Transverse colon (tissue), 4 donors: ENCODE data around the gene MICAL2. TPM values are rescaled to one million over a fixed set of nuclear protein-coding genes. Genes with fewer than 3 reads are reported as not detected.

Experiments used
- DNase-seq: peaks from one replicate; pipeline ENCODE4 v3.0.0-alpha.2; 2019
- H3K27ac ChIP-seq, 4 donors: fragments of 200-600 bp; sonication (generic); 2 replicates each; pipeline ENCODE4 v1.5.1; 2016 to 2018; ENCODE audit warnings: inconsistent platforms in 4 of 4
- H3K27me3 ChIP-seq: fragments of 200-600 bp; sonication (generic); 2 replicates; pipeline ENCODE4 v1.5.1; 2017; ENCODE audit warnings: inconsistent platforms
- H3K36me3 ChIP-seq, 4 donors: fragments of 200-600 bp; sonication (generic); 2 replicates each; pipeline ENCODE4 v1.5.1; 2017 to 2019; ENCODE audit warnings: inconsistent platforms in 4 of 4
- H3K4me1 ChIP-seq, 4 donors: fragments of 200-600 bp; sonication (generic); 2 replicates each; pipeline ENCODE4 v1.5.1; 2017 to 2020; ENCODE audit warnings: inconsistent platforms in 4 of 4
- H3K4me3 ChIP-seq, 4 donors: fragments of 200-600 bp; sonication (generic); 1 replicate in 1 of 4; 2 replicates in 3 of 4; pipeline versions ENCODE4 v1.5.1 to v1.6.1; 2017 to 2019; ENCODE audit warnings: inconsistent platforms in 4 of 4
- H3K9me3 ChIP-seq, 2 donors: fragments of 200-600 bp; sonication (generic); 2 replicates each; pipeline ENCODE4 v1.5.1; 2017 to 2019; ENCODE audit warnings: inconsistent platforms in 2 of 2
- CTCF ChIP-seq, 5 experiments: fragments of 200-600 bp in 3 of 5; fragments of 450-650 bp in 2 of 5; sonication (generic) in 3 of 5; IDR thresholded peaks; 1 replicate in 2 of 5; 2 replicates in 3 of 5; pipeline ENCODE4 v1.5.1; 2016 to 2017; ENCODE audit warnings: antibody characterized with exemption in 5 of 5, inconsistent platforms in 3 of 5, mild to moderate bottlenecking in 2 of 5, moderate library complexity in 1 of 5
- EP300 ChIP-seq: sonication (generic); formaldehyde crosslinking; IDR thresholded peaks from one replicate; pipeline ENCODE4 v1.6.1; 2017; ENCODE audit warnings: antibody characterized with exemption, low read depth
- POLR2A ChIP-seq: fragments of 450-650 bp; IDR thresholded peaks from one replicate; pipeline ENCODE4 v1.6.1; 2016; ENCODE audit warnings: antibody characterized with exemption, mild to moderate bottlenecking, moderate library complexity
- POLR2AphosphoS5 ChIP-seq, 3 donors: sonication (generic); formaldehyde crosslinking; IDR thresholded peaks; one replicate each; pipeline ENCODE4 v1.6.1; 2016; ENCODE audit warnings: antibody characterized with exemption in 3 of 3
- WGBS, 2 donors: methylation state at CpG; one replicate each; pipeline ENCODE4 v1.1.5; 2018; ENCODE audit warnings: low coverage in 1 of 2; 5-methylcytosine and 5-hydroxymethylcytosine counted together
- in situ Hi-C, 4 donors: fragments of 200-750 bp; cut with MboI; loops; one replicate each; pipeline versions ENCODE4 v1.15.0 to v1.15.1; 2017; ENCODE audit warnings: low sequenced_read_pairs in 3 of 4, low pct_ligation_motif_present in 1 of 4, low pct_unique_long_range_greater_than_20kb in 1 of 4
- intact Hi-C: fragments of 100-400 bp; cut with DNase I; formaldehyde crosslinking; loops from one replicate; pipeline ENCODE4 v1.15.1; 2023; ENCODE audit warnings: low total_unique reads
- total RNA-seq, 4 donors: library from RNA; depleted of rRNA; stranded (reverse); fragments of >200 nt; gene quantifications; one replicate each; pipeline ENCODE4 v1.1.0, GENCODE V29; 2016

MICAL2 gene
- total RNA-seq, 4 donors from 2014 or later, result 309 to 483 (median 316) TPM

DNA sequence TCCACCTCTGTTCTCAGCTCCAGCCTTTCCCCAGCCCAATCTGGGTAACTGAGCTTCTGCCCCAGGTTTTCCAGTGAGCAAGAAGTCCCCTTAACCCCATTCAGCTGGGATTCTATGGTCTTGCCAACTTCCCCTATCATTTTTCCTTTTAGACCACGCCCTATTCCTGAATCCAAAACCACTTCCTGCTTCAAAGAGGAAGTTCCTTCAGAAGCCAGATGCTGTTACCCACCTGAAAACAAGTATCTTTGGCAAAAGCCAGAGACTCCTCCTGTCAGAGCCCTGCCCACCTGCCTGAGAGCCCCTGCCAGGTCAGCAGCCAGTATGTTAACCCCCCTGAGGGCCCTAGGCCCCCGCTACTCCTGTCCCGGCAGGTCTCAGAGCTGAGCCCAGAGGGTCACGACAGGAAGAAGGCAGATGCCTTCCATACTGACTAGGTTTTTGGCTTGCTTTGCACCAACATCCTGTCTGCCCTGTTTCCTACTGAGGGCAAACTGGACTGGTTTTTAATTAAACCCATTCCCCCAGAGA, 20.3 kb upstream of the MICAL2 start:
- no peak overlapping the region for H3K4me3 ChIP-seq
- intact Hi-C loops (no loop called here), in situ Hi-C loops (no loop called here)
- H3K9me3 ChIP-seq, result no peaks in the 10 kb centered on the region
- peak overlapping the region; percentile 86 to 94 (median 92) for H3K27ac ChIP-seq
- DNase-seq, result no peak
- 43% methylated on average over 4 of the region's 4 CpGs; no CpG with 5 or more reads in 1 of the 2 donors for WGBS, 2 donors
- TF ChIP-seq CTCF (IDR thresholded peaks at IDR 0.05), result no peak
- TF ChIP-seq POLR2AphosphoS5 (IDR thresholded peaks at IDR 0.05), result no peak
- no peak for TF ChIP-seq EP300
- no peak for TF ChIP-seq POLR2A
- peaks cover 62 to 96% (median 83%) of the 10 kb centered on the region in 4 donors for H3K4me1 ChIP-seq
- no peaks in the 10 kb centered on the region for H3K36me3 ChIP-seq
- H3K27me3 ChIP-seq, result no peaks in the 10 kb centered on the region

- Histone ChIP-seq H3K27me3 (no peaks in the 10 kb centered on the region), H3K27ac (peak overlapping the region; percentile 86 to 94 (median 92)), H3K4me1 (peaks cover 59 to 94% (median 81%) of the 10 kb centered on the region in 4 donors), H3K36me3 (no peaks in the 10 kb centered on the region), H3K4me3 (no peak overlapping the region), H3K9me3 (no peaks in the 10 kb centered on the region)
- in situ Hi-C loops (no loop called here), intact Hi-C loops (no loop called here)
- DNase-seq, result peak; percentile 89
- TF ChIP-seq POLR2A (peak; percentile 69), CTCF (IDR thresholded peaks at IDR 0.05) (no peak), EP300 (peak; percentile 83), POLR2AphosphoS5 (IDR thresholded peaks at IDR 0.05) (peak in 2 of 3 donors; percentile 72 to 80)
- WGBS, 2 donors, result 42 to 61% methylated on average over 3 to 4 of the region's 4 CpGs
These were observed 19.6 kb upstream of the MICAL2 start for GRCh38 chr11:12090761-12091258.

GRCh38 chr11:12091956-12092558, 18.3 kb upstream of the MICAL2 start:
- no peaks in the 10 kb centered on the region for H3K36me3 ChIP-seq
- no peak for TF ChIP-seq EP300
- TF ChIP-seq POLR2AphosphoS5 (IDR thresholded peaks at IDR 0.05), result peak in 2 of 3 donors; percentile 37 to 59
- peak; percentile 32 for TF ChIP-seq POLR2A
- peak in 4 of 5 experiments; percentile 4 to 45 (median 17) for TF ChIP-seq CTCF (IDR thresholded peaks at IDR 0.05)
- intact Hi-C loops, result no loop called here
- peak overlapping the region; percentile 86 to 94 (median 92) for H3K27ac ChIP-seq
- H3K4me3 ChIP-seq, result no peak overlapping the region
- H3K9me3 ChIP-seq, result no peaks in the 10 kb centered on the region
- peaks cover 50 to 92% (median 74%) of the 10 kb centered on the region in 4 donors for H3K4me1 ChIP-seq
- peak; percentile 40 for DNase-seq
- no peaks in the 10 kb centered on the region for H3K27me3 ChIP-seq
- WGBS, 2 donors, result 57 to 59% methylated on average over 2 to 4 of the region's 4 CpGs
- in situ Hi-C loops, result no loop called here

DNA sequence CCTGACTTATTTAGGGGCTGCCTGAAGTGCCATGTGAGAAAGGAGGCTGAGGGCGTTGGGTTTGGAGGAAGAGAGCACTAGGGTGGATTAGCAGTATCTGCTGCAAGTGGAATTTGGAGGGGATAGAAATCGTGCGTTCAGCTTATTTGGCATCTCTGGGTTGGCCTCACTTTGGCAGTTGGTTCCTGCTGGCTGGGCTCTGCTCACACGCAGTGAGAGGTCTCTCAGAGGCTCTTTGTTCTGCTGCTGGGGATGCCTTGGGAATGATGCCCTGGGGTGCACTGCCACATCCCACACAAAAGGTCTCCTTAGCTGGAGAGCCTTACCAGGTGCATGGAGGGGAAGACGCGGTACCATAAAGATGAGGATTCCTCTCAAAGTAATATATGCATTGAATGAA, 17.7 kb upstream of the MICAL2 start:
- H3K4me3 ChIP-seq, result no peak overlapping the region
- intact Hi-C loops, result no loop called here
- no peaks in the 10 kb centered on the region for H3K36me3 ChIP-seq
- H3K4me1 ChIP-seq, result peaks cover 44 to 86% (median 67%) of the 10 kb centered on the region in 4 donors
- DNase-seq, result no peak
- H3K9me3 ChIP-seq, result no peaks in the 10 kb centered on the region
- no peak for TF ChIP-seq CTCF (IDR thresholded peaks at IDR 0.05)
- no peak for TF ChIP-seq EP300
- no peak for TF ChIP-seq POLR2AphosphoS5 (IDR thresholded peaks at IDR 0.05)
- TF ChIP-seq POLR2A, result no peak
- 76% methylated on average over 6 of the region's 6 CpGs; no CpG with 5 or more reads in 1 of the 2 donors for WGBS, 2 donors
- H3K27ac ChIP-seq, result peak overlapping the region; percentile 86 to 94 (median 92)
- no peaks in the 10 kb centered on the region for H3K27me3 ChIP-seq
- in situ Hi-C loops, result no loop called here
